ENCODE measurements around the gene LLGL2.

The LLGL2 gene

DNA sequence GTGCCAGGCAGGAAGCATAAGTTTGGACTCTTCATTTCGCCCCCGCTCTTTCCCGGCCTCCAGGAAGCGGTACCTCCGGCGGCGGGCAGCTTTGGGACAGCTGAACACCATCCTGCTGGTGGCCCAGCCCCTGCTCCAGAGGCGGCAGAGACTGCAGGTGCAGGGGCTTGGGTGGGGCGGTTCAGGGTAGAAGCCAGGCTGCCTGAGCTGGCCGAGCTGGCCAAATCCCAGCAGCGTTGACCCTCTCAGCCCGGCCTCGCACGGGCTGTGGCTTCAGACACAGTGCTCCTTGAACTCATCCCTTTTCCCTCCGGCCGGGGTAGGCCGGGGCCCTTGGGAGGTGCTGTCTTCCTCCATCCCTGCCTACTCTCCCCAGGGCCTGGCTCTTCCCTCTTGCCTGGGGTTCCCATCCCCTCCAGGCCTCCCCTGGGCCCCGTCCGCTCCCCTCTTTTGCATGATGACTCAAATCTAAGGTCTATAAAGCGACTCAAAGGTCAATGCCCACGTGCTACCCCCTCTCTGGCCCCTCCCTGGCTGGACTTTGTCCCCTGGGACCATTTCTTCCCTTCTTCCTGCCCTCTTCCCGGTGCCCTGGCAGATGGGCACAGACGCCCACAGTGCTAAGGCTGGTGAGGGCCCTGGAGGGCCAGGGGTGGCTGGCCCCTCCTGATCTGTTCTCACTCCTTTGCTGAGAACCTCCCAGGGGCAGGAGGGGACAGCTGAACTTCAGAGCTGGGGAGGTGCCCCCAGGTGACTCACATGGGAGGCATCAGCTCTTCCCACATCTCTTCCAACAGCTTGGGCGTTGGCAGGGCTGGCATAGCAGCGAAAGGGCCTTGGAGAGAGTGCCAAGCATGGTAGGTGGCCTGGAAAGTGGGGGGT lies 84.8 kb downstream of the LLGL2 start:
- H3K36me3 Mint-ChIP-seq (ENCODE audit: insufficient read depth) = peaks cover 2% of the 10 kb centered on the region
- H3K4me3 Mint-ChIP-seq = no peak overlapping the region
- no peak for ATAC-seq (replicated peaks; ENCODE audit: extremely low read depth, poor library complexity, severe bottlenecking)
- DNase-seq (ENCODE audit: low spot score in 2 of 2) = no peak
- no peaks in the 10 kb centered on the region for H3K4me1 Mint-ChIP-seq
- H3K27ac Mint-ChIP-seq (ENCODE audit: low read depth) = no peak overlapping the region
- H3K9me3 Mint-ChIP-seq = no peaks in the 10 kb centered on the region
- H3K27me3 Mint-ChIP-seq = no peaks in the 10 kb centered on the region

DNA sequence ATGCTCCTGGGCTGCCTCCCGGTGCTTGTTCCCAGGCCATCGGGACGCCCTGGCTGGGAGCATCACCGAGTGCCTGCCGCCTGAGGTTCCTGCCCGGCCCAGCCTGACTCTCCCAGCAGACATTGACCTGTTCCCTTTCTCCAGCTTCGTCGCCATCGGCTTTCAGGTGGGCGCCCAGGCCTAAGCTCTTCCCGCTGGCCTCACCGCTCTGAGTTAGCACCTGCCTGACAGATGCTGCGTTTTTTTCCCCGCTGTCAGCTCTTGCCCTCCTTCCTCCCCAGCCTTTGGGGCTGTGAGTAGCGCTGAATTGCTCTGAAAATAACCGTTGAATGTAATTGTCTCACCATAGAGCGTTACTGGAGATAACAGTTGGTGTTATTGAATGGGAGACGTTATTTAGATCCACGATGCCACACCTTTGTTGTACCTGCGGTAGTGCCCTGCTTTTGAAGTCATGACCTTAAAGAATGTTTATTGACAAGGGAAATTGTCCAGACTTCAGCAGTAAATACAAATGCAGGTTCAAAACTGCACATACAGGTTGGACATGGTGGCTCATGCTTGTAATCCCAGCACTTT lies 86.4 kb downstream of the LLGL2 start:
- DNase-seq (ENCODE audit: low spot score in 2 of 2) = no peak
- Mint-ChIP-seq H3K9me3 (no peaks in the 10 kb centered on the region), H3K27ac (ENCODE audit: low read depth) (no peak overlapping the region), H3K4me3 (no peak overlapping the region), H3K4me1 (no peaks in the 10 kb centered on the region), H3K36me3 (ENCODE audit: insufficient read depth) (peaks cover 2% of the 10 kb centered on the region), H3K27me3 (no peaks in the 10 kb centered on the region)
- ATAC-seq (replicated peaks; ENCODE audit: extremely low read depth, poor library complexity, severe bottlenecking) = no peak

DNA sequence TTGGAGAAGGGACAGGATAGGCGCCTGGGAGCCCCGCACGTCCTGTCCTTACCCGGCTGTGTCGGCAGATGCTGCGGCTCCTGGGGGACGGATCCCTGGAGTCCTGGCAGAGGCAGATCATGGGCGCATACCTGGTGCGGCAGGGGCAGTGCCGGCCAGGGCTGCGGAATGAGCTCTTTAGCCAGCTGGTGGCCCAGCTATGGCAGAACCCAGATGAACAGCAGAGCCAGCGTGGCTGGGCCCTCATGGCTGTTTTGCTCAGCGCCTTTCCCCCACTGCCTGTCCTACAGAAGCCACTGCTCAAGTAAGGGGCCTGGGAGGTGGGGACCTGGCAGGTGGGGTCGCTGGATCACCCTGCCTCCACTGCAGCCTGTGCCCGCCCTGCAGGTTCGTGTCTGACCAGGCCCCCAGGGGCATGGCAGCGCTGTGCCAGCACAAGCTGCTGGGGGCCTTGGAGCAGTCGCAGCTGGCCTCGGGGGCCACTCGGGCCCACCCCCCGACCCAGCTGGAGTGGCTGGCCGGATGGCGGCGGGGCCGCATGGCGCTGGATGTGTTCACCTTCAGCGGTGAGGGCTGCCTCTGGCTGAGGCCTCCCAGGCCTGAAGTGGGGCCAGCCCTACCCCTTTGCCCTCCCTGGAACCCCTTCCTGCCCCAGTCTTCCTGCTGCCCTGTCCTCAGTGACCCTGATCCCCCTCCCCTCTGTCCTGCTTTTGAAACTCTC lies 87.6 kb downstream of the LLGL2 start:
- Mint-ChIP-seq H3K27ac (ENCODE audit: low read depth) (no peak overlapping the region), H3K9me3 (no peaks in the 10 kb centered on the region), H3K27me3 (no peaks in the 10 kb centered on the region), H3K4me3 (no peak overlapping the region), H3K4me1 (no peaks in the 10 kb centered on the region), H3K36me3 (ENCODE audit: insufficient read depth) (peaks cover 2% of the 10 kb centered on the region)
- no peak for DNase-seq (ENCODE audit: low spot score in 2 of 2)
- ATAC-seq (replicated peaks; ENCODE audit: extremely low read depth, poor library complexity, severe bottlenecking) = no peak

- Mint-ChIP-seq H3K9me3 (no peaks in the 10 kb centered on the region), H3K27ac (ENCODE audit: low read depth) (no peak overlapping the region), H3K4me1 (no peaks in the 10 kb centered on the region), H3K4me3 (no peak overlapping the region), H3K27me3 (no peaks in the 10 kb centered on the region), H3K36me3 (ENCODE audit: insufficient read depth) (peaks cover 2% of the 10 kb centered on the region)
- DNase-seq (ENCODE audit: low spot score in 2 of 2) (no peak), ATAC-seq (replicated peaks; ENCODE audit: extremely low read depth, poor library complexity, severe bottlenecking) (no peak)
These were observed 88.5 kb downstream of the LLGL2 start for GRCh38 chr17:75614006-75614405.

DNA sequence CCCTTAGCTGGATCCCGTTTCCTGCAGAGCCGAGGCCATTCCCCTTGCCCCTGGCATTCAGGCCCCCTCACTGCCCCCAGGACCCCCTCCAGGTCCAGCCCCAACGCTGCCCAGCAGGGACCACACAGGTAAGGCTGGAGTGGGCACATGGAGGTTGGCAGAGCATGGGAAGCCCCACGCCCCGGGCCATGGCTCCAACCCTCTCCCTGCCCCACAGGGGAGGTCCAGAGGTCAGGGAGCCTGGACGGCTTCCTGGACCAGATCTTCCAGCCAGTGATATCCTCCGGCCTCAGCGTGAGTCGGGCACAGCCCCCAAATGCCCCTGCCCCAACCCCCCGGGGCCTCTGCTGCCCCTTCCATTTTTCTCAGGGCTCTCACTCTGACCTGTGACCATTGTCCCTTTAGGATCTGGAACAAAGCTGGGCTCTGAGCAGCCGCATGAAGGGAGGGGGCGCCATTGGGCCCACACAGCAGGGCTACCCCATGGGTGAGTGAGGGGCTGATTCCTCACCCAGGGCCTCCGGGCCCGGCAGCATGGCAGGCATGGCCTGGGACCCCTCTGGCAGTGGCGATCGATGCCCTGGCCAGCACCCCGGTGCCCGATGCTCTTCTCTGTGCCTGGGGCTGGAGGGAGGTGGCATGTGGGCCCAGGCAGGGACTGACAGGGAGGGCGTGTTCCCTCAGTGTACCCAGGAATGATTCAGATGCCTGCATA lies 89.2 kb downstream of the LLGL2 start:
- Mint-ChIP-seq H3K27ac (ENCODE audit: low read depth) (no peak overlapping the region), H3K27me3 (no peaks in the 10 kb centered on the region), H3K9me3 (no peaks in the 10 kb centered on the region), H3K4me1 (no peaks in the 10 kb centered on the region), H3K4me3 (no peak overlapping the region), H3K36me3 (ENCODE audit: insufficient read depth) (peaks cover 2% of the 10 kb centered on the region)
- no peak for DNase-seq (ENCODE audit: low spot score in 2 of 2)
- no peak for ATAC-seq (replicated peaks; ENCODE audit: extremely low read depth, poor library complexity, severe bottlenecking)

- H3K27me3 Mint-ChIP-seq = no peaks in the 10 kb centered on the region
- H3K27ac Mint-ChIP-seq (ENCODE audit: low read depth) = no peak overlapping the region
- no peak for ATAC-seq (replicated peaks; ENCODE audit: extremely low read depth, poor library complexity, severe bottlenecking)
- H3K9me3 Mint-ChIP-seq = no peaks in the 10 kb centered on the region
- H3K36me3 Mint-ChIP-seq (ENCODE audit: insufficient read depth) = peaks cover 2% of the 10 kb centered on the region
- no peak overlapping the region for H3K4me3 Mint-ChIP-seq
- DNase-seq (ENCODE audit: low spot score in 2 of 2) = no peak
- no peaks in the 10 kb centered on the region for H3K4me1 Mint-ChIP-seq
These were observed 89.8 kb downstream of the LLGL2 start for GRCh38 chr17:75615301-75615700.

DNA sequence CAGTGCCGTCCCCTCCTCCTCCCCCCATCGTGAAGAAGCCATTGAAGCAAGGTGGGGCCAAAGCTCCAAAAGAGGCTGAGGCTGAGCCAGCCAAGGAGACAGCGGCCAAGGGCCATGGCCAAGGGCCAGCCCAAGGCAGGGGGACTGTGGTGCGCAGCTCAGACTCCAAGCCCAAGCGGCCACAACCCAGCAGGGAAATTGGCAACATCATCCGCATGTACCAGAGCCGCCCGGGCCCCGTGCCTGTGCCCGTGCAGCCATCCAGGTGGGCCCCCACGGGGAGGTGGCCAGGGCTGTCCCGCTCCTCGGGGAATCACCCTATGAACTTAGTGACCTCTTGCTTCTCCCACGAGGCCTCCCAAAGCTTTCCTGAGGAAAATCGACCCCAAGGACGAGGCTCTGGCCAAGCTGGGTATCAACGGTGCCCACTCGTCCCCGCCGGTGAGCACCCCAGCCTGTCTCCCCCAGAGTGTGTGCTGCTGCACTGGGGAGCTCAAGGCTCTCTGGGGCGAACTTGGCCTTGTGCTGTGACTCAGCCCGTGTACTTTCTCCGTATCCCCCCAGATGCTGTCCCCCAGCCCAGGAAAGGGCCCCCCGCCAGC lies 91.1 kb downstream of the LLGL2 start:
- H3K9me3 Mint-ChIP-seq = no peaks in the 10 kb centered on the region
- no peak overlapping the region for H3K27ac Mint-ChIP-seq (ENCODE audit: low read depth)
- no peak overlapping the region for H3K4me3 Mint-ChIP-seq
- H3K27me3 Mint-ChIP-seq = no peaks in the 10 kb centered on the region
- peaks cover 2% of the 10 kb centered on the region for H3K36me3 Mint-ChIP-seq (ENCODE audit: insufficient read depth)
- no peak for DNase-seq (ENCODE audit: low spot score in 2 of 2)
- no peaks in the 10 kb centered on the region for H3K4me1 Mint-ChIP-seq
- ATAC-seq (replicated peaks; ENCODE audit: extremely low read depth, poor library complexity, severe bottlenecking) = no peak

GRCh38 chr17:75617218-75617617 lies 91.7 kb downstream of the LLGL2 start:
- DNase-seq (ENCODE audit: low spot score in 2 of 2) = no peak
- no peak for ATAC-seq (replicated peaks; ENCODE audit: extremely low read depth, poor library complexity, severe bottlenecking)
- Mint-ChIP-seq H3K27ac (ENCODE audit: low read depth) (no peak overlapping the region), H3K27me3 (no peaks in the 10 kb centered on the region), H3K4me3 (no peak overlapping the region), H3K9me3 (no peaks in the 10 kb centered on the region), H3K36me3 (ENCODE audit: insufficient read depth) (no peaks in the 10 kb centered on the region), H3K4me1 (peaks cover 3% of the 10 kb centered on the region)

- Mint-ChIP-seq H3K4me3 (no peak overlapping the region), H3K27me3 (no peaks in the 10 kb centered on the region), H3K4me1 (peaks cover 6% of the 10 kb centered on the region), H3K36me3 (ENCODE audit: insufficient read depth) (no peaks in the 10 kb centered on the region), H3K9me3 (no peaks in the 10 kb centered on the region), H3K27ac (ENCODE audit: low read depth) (no peak overlapping the region)
- no peak for ATAC-seq (replicated peaks; ENCODE audit: extremely low read depth, poor library complexity, severe bottlenecking)
- DNase-seq (ENCODE audit: low spot score in 2 of 2) = no peak
These were observed 92.2 kb downstream of the LLGL2 start for GRCh38 chr17:75617675-75618074.

DNA sequence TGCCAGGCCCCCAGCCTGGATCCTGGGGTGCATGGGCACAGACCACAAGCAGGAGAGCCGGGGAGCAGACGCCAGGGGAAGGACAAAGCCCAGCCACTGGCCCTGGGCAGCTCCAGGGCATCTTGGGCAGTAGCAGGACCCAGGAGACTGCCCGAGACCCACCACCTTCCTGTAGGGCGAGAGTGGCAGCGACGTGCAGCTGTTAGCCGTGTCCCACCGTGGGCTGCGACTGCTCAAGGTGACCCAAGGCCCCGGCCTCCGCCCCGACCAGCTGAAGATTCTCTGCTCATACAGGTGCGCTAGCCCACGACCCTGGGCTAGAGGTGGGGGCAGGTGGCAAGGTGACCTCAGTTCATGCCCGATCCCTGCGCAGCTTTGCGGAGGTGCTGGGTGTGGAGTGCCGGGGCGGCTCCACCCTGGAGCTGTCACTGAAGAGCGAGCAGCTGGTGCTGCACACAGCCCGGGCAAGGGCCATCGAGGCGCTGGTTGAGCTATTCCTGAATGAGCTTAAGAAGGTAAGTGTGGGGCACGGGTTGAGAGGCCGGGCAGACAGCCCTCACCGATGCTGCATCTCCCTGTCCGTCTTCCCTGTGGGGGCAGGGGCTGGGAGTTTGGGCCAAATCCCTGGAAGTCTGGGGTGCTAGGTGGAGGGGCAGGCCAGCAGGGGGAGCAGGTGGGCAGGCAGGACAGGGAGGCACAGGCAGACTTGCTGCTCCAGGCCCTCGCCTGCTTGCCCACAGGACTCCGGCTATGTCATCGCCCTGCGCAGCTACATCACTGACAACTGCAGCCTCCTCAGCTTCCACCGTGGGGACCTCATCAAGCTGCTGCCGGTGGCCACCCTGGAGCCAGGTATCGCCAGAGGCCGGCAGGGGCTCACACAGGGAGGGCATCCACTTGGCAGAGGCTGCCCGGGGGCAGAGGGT lies 94.3 kb downstream of the LLGL2 start:
- no peaks in the 10 kb centered on the region for H3K36me3 Mint-ChIP-seq (ENCODE audit: insufficient read depth)
- no peaks in the 10 kb centered on the region for H3K27me3 Mint-ChIP-seq
- no peak overlapping the region for H3K4me3 Mint-ChIP-seq
- H3K9me3 Mint-ChIP-seq = no peaks in the 10 kb centered on the region
- no peak for DNase-seq (ENCODE audit: low spot score in 2 of 2)
- no peak overlapping the region for H3K27ac Mint-ChIP-seq (ENCODE audit: low read depth)
- no peak for ATAC-seq (replicated peaks; ENCODE audit: extremely low read depth, poor library complexity, severe bottlenecking)
- H3K4me1 Mint-ChIP-seq = peaks cover 6% of the 10 kb centered on the region

- no peak overlapping the region for H3K4me3 Mint-ChIP-seq
- H3K4me1 Mint-ChIP-seq = peaks cover 6% of the 10 kb centered on the region
- H3K9me3 Mint-ChIP-seq = no peaks in the 10 kb centered on the region
- ATAC-seq (replicated peaks; ENCODE audit: extremely low read depth, poor library complexity, severe bottlenecking) = no peak
- no peak for DNase-seq (ENCODE audit: low spot score in 2 of 2)
- peaks cover 2% of the 10 kb centered on the region for H3K36me3 Mint-ChIP-seq (ENCODE audit: insufficient read depth)
- H3K27ac Mint-ChIP-seq (ENCODE audit: low read depth) = no peak overlapping the region
- no peaks in the 10 kb centered on the region for H3K27me3 Mint-ChIP-seq
These were observed 96.0 kb downstream of the LLGL2 start for GRCh38 chr17:75621489-75621888.

All from central memory CD8-positive, alpha-beta T cell (primary cell).